ENCODE results near the gene C17orf75.

The C17orf75 gene

DNA sequence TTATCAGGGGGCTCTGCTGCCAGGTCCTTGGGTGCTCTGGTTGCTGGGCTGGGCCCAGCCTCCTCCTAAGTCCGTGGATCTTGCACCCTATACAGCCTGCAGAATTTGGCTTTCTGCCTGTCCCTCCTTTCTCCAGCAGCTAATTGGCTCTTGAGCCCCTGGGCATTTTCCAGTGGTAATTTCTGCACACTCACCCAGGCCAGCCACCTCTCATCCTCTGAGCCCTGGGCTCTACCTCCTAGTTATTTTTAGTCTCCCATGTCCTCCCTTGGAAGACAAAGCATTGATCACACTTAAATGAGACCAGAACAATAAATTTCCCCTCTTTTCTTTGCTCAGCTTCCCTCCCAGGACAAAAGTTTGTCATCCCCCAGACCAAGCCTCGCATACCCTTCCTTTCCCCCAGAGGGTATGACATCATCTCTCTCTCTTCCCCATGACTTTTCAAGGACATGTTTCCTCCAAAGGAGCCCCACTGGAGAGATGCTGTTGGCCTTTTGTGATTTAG, 38.1 kb downstream of the C17orf75 start (continued):
- TF ChIP-seq, protein P1, sequence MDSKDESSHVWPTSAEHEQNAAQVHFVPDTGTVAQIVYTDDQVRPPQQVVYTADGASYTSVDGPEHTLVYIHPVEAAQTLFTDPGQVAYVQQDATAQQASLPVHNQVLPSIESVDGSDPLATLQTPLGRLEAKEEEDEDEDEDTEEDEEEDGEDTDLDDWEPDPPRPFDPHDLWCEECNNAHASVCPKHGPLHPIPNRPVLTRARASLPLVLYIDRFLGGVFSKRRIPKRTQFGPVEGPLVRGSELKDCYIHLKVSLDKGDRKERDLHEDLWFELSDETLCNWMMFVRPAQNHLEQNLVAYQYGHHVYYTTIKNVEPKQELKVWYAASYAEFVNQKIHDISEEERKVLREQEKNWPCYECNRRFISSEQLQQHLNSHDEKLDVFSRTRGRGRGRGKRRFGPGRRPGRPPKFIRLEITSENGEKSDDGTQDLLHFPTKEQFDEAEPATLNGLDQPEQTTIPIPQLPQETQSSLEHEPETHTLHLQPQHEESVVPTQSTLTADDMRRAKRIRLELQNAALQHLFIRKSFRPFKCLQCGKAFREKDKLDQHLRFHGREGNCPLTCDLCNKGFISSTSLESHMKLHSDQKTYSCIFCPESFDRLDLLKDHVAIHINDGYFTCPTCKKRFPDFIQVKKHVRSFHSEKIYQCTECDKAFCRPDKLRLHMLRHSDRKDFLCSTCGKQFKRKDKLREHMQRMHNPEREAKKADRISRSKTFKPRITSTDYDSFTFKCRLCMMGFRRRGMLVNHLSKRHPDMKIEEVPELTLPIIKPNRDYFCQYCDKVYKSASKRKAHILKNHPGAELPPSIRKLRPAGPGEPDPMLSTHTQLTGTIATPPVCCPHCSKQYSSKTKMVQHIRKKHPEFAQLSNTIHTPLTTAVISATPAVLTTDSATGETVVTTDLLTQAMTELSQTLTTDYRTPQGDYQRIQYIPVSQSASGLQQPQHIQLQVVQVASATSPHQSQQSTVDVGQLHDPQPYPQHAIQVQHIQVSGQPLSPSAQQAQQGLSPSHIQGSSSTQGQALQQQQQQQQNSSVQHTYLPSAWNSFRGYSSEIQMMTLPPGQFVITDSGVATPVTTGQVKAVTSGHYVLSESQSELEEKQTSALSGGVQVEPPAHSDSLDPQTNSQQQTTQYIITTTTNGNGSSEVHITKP (tag by site-specific recombination; IDR thresholded peaks at IDR 0.05) = peak; percentile 78
- TF ChIP-seq, protein P2, sequence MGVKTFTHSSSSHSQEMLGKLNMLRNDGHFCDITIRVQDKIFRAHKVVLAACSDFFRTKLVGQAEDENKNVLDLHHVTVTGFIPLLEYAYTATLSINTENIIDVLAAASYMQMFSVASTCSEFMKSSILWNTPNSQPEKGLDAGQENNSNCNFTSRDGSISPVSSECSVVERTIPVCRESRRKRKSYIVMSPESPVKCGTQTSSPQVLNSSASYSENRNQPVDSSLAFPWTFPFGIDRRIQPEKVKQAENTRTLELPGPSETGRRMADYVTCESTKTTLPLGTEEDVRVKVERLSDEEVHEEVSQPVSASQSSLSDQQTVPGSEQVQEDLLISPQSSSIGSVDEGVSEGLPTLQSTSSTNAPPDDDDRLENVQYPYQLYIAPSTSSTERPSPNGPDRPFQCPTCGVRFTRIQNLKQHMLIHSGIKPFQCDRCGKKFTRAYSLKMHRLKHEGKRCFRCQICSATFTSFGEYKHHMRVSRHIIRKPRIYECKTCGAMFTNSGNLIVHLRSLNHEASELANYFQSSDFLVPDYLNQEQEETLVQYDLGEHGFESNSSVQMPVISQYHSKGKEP (tag by site-specific recombination; IDR thresholded peaks at IDR 0.05) = 0 out of 2 replicates have a peak, but pooled peaks have one; percentile 15
- TF ChIP-seq ZNF132 (tag by site-specific recombination; IDR thresholded peaks at IDR 0.05; ENCODE audit: borderline replicate concordance) = no peak
- no peak for TF ChIP-seq ZNF664 (tag by site-specific recombination; IDR thresholded peaks at IDR 0.05)
- TF ChIP-seq ZBTB17 (tag by site-specific recombination; IDR thresholded peaks at IDR 0.05) = peak; percentile 82
- TF ChIP-seq ZNF112 (tag by site-specific recombination; IDR thresholded peaks at IDR 0.05) = no peak
- TF ChIP-seq ZBTB48 (tag by site-specific recombination; IDR thresholded peaks at IDR 0.05) = peak; percentile 76; the same call in 1 of the 2 replicates
- no peak for TF ChIP-seq ZNF155 (tag by site-specific recombination; IDR thresholded peaks at IDR 0.05)
- peak; percentile 69 for TF ChIP-seq SP7 (tag by site-specific recombination; IDR thresholded peaks at IDR 0.05)
- TF ChIP-seq, protein P3, sequence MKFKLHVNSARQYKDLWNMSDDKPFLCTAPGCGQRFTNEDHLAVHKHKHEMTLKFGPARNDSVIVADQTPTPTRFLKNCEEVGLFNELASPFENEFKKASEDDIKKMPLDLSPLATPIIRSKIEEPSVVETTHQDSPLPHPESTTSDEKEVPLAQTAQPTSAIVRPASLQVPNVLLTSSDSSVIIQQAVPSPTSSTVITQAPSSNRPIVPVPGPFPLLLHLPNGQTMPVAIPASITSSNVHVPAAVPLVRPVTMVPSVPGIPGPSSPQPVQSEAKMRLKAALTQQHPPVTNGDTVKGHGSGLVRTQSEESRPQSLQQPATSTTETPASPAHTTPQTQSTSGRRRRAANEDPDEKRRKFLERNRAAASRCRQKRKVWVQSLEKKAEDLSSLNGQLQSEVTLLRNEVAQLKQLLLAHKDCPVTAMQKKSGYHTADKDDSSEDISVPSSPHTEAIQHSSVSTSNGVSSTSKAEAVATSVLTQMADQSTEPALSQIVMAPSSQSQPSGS (tag by site-specific recombination; IDR thresholded peaks at IDR 0.05; ENCODE audit: low read depth) = peak; percentile 97
- TF ChIP-seq, protein P4, sequence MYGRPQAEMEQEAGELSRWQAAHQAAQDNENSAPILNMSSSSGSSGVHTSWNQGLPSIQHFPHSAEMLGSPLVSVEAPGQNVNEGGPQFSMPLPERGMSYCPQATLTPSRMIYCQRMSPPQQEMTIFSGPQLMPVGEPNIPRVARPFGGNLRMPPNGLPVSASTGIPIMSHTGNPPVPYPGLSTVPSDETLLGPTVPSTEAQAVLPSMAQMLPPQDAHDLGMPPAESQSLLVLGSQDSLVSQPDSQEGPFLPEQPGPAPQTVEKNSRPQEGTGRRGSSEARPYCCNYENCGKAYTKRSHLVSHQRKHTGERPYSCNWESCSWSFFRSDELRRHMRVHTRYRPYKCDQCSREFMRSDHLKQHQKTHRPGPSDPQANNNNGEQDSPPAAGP (tag by site-specific recombination; IDR thresholded peaks at IDR 0.05) = peak; percentile 80
- no peak for TF ChIP-seq ZBTB7A (tag by site-specific recombination; IDR thresholded peaks at IDR 0.05; ENCODE audit: low read depth)
- peak; percentile 90 for TF ChIP-seq ZNF629 (tag by site-specific recombination; IDR thresholded peaks at IDR 0.05)
- TF ChIP-seq ZBTB8A (tag by site-specific recombination; IDR thresholded peaks at IDR 0.05) = peak; percentile 34; the same call in 1 of the 2 replicates
- TF ChIP-seq ZNF366 (tag by site-specific recombination; conservative IDR thresholded peaks at IDR 0.05) = peak; percentile 34
- peak; percentile 30; the same call in 1 of the 2 replicates for TF ChIP-seq OSR2 (tag by site-specific recombination; IDR thresholded peaks at IDR 0.05)
- no peak for TF ChIP-seq ZNF292 (tag by site-specific recombination; IDR thresholded peaks at IDR 0.05; ENCODE audit: borderline replicate concordance, low read depth)
- TF ChIP-seq ZNF24 (tag by site-specific recombination; IDR thresholded peaks at IDR 0.05) = peak; percentile 63; the same call in 1 of the 2 replicates
- no peak for TF ChIP-seq ZNF555 (tag by site-specific recombination; conservative IDR thresholded peaks at IDR 0.05)
- peak; percentile 69 for TF ChIP-seq ZEB2 (tag by site-specific recombination; IDR thresholded peaks at IDR 0.05)
- TF ChIP-seq GLIS1 (tag by site-specific recombination; IDR thresholded peaks at IDR 0.05) = peak; percentile 80
- TF ChIP-seq, protein P5, sequence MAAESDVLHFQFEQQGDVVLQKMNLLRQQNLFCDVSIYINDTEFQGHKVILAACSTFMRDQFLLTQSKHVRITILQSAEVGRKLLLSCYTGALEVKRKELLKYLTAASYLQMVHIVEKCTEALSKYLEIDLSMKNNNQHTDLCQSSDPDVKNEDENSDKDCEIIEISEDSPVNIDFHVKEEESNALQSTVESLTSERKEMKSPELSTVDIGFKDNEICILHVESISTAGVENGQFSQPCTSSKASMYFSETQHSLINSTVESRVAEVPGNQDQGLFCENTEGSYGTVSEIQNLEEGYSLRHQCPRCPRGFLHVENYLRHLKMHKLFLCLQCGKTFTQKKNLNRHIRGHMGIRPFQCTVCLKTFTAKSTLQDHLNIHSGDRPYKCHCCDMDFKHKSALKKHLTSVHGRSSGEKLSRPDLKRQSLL (tag by site-specific recombination; IDR thresholded peaks at IDR 0.05) = peak; percentile 67; the same call in 1 of the 2 replicates

All from HEK293 (cell line).